ENCODE measurements around the gene MLXIP. TPM values are rescaled to one million over a fixed set of nuclear protein-coding genes. Genes with fewer than 3 reads are reported as not detected.

MLXIP gene
- total and polyA plus RNA-seq, 2 experiments from 2014 or later = 16.2 to 23.0 TPM

GRCh38 chr12:122052285-122052684, 26.3 kb upstream of the MLXIP start (continued):
- TF ChIP-seq REST (IDR thresholded peaks at IDR 0.05; ENCODE audit: unreplicated experiment) = no peak
- TF ChIP-seq ETS1 (IDR thresholded peaks at IDR 0.05) = no peak

DNA sequence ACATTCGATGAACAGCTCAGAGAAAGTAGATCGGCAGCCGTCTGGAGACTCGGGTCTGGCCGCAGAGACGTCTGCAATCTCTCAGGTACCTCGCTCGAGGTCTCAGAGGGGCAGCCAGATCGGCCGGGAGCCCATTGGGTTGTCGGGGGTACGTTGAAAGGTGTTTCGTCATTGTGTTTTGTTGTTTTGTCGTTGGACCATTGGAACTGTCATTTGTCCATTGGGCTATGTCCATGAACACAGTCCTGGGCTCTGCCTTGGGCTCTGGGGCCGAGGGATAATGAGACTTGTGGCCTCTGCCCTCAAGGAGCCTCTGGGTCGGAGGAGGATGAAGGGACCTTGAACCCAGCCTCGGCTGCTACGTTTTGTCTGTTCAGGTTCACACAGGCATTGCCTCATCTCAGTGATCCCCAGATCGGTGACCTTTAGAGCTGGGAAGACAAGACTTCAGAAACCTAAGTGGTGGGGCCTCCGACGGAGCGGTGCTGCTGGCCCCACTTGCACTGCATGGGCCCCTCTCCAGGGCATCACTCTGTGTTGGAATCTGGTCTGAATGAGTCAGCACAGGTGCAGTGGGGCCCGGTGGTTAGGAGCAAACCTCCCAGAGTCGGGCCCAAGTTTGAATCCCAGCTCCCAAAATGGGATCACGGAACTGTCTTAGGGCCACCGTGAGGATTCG, 23.6 kb upstream of the MLXIP start:
- no peak overlapping the region for H3K4me2 ChIP-seq
- H3F3A ChIP-seq (replicated peaks; ENCODE audit: low read depth) = no peaks in the 10 kb centered on the region
- H3K27ac ChIP-seq (ENCODE audit: low read depth) = no peak overlapping the region
- no peak for ATAC-seq
- peaks cover 13% of the 10 kb centered on the region for H3K27me3 Mint-ChIP-seq (ENCODE audit: insufficient read depth, low read depth, poor library complexity)
- no peaks in the 10 kb centered on the region for H4K20me1 ChIP-seq (replicated peaks; ENCODE audit: insufficient read depth)
- H3K4me1 Mint-ChIP-seq = peaks cover 2% of the 10 kb centered on the region; the same call in 2 of the 3 replicates
- no peaks in the 10 kb centered on the region; the same call in 1 of the 2 replicates for H3K36me3 ChIP-seq (ENCODE audit: insufficient read depth)
- H2AFZ ChIP-seq = no peak overlapping the region
- no peaks in the 10 kb centered on the region for H3K27me3 ChIP-seq (ENCODE audit: insufficient read depth)
- H3K4me3 Mint-ChIP-seq = no peak overlapping the region
- H3K4me1 ChIP-seq (ENCODE audit: insufficient read depth) = no peaks in the 10 kb centered on the region
- H3K4me3 ChIP-seq = no peak overlapping the region
- H3K27ac Mint-ChIP-seq = no peak overlapping the region
- H3K9me2 ChIP-seq (ENCODE audit: insufficient read depth) = no peaks in the 10 kb centered on the region
- H3K36me3 Mint-ChIP-seq (ENCODE audit: low read depth) = peaks cover 44% of the 10 kb centered on the region
- DNase-seq (ENCODE audit: low spot score) = no peak
- H3K79me2 ChIP-seq (replicated peaks; ENCODE audit: insufficient read depth) = no peaks in the 10 kb centered on the region
- H3K9me3 Mint-ChIP-seq = no peaks in the 10 kb centered on the region
- TF ChIP-seq CREB1 (CRISPR knock-in tag; IDR thresholded peaks at IDR 0.05; ENCODE audit: low read depth) = no peak
- TF ChIP-seq ETS1 (IDR thresholded peaks at IDR 0.05) = no peak
- TF ChIP-seq REST (IDR thresholded peaks at IDR 0.05; ENCODE audit: unreplicated experiment) = no peak
- TF ChIP-seq CTCF (conservative IDR thresholded peaks at IDR 0.05; ENCODE audit: low read depth in 2 of 2) = no peak
- no peak for TF ChIP-seq NANOG (IDR thresholded peaks at IDR 0.05; ENCODE audit: borderline replicate concordance)
- TF ChIP-seq EZH2 (IDR thresholded peaks at IDR 0.05; ENCODE audit: low read depth, unreplicated experiment) = no peak
